SK-N-MC (cell line): ENCODE data around the gene CRY1.

Experiments
- EZH2 ChIP-seq: fragments of 200-600 bp; sonication (generic); IDR thresholded peaks from one replicate; pipeline ENCODE4 v1.6.1; 2017; ENCODE audit warnings: antibody characterized with exemption
- FOXP2 ChIP-seq: optimal IDR thresholded peaks from 2 replicates; pipeline ENCODE3; 2011; ENCODE audit warnings: mild to moderate bottlenecking, moderate library complexity; ENCODE audit not compliant: insufficient read depth; ENCODE audit errors: extremely low read length, control extremely low read depth
- POLR2AphosphoS5 ChIP-seq: IDR thresholded peaks from 2 replicates; pipeline ENCODE4 v1.6.1; 2012; ENCODE audit warnings: mild to moderate bottlenecking, low read depth, low read length, borderline replicate concordance

DNA sequence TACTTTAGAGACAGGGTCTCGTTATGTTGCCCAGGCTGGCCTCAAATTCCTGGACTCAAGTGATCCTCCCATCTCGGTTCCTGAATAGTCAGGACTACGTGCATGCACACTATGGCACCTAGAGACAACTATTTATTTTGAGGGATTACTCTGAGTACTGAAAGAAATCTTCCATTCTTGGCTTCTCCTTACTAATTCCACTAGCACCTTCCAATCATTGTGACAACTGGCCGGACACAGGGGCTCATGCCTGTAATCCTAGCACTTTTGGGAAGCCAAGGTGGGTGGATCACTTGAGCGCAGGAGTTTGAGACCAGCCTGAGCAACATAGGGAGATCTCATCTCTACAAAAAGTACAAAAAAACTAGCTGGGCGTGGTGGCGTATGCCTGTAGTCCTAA lies 64.3 kb downstream of the CRY1 start:
- no peak for TF ChIP-seq EZH2
- no peak for TF ChIP-seq POLR2AphosphoS5
- no peak for TF ChIP-seq FOXP2
